Vagina (tissue), 2 donors: ENCODE data around the gene DPF3.

Experiments used
- CTCF ChIP-seq, 3 experiments: fragments of 450-650 bp in 2 of 3; fragments of 200-600 bp in 1 of 3; sonication (generic) in 1 of 3; IDR thresholded peaks; one replicate each; pipeline ENCODE4 v1.5.1; 2017 to 2019; ENCODE audit warnings: antibody characterized with exemption in 3 of 3, mild to moderate bottlenecking in 2 of 3, moderate library complexity in 2 of 3
- POLR2AphosphoS5 ChIP-seq, 2 donors: sonication (generic); formaldehyde crosslinking; IDR thresholded peaks; one replicate each; pipeline ENCODE4 v1.9.0; 2017; ENCODE audit warnings: antibody characterized with exemption in 2 of 2, mild to moderate bottlenecking in 2 of 2, low read depth in 1 of 2; ENCODE audit not compliant: insufficient read depth in 1 of 2

- TF ChIP-seq CTCF (IDR thresholded peaks at IDR 0.05) (no peak), POLR2AphosphoS5 (IDR thresholded peaks at IDR 0.05; ENCODE audit: insufficient read depth in 1 of 2, low read depth in 1 of 2) (no peak)
Measured at GRCh38 chr14:72782817-72783216, 111.1 kb downstream of the DPF3 start.
